HG02678 (cell line): Measurements from ENCODE around the gene GPT2.
"Not testable (repeated sequence)": the region's sequence is repeated elsewhere in the genome, so short reads cannot be mapped to it uniquely, and the experiment has no call there.

Experiments
- ATAC-seq: cut with Tn5 transposase; IDR thresholded peaks from one replicate; pipeline ENCODE4 v1.9.1; 2021; ENCODE audit warnings: mild to moderate bottlenecking, moderate library complexity; ENCODE audit not compliant: unreplicated experiment

GPT2 gene

DNA sequence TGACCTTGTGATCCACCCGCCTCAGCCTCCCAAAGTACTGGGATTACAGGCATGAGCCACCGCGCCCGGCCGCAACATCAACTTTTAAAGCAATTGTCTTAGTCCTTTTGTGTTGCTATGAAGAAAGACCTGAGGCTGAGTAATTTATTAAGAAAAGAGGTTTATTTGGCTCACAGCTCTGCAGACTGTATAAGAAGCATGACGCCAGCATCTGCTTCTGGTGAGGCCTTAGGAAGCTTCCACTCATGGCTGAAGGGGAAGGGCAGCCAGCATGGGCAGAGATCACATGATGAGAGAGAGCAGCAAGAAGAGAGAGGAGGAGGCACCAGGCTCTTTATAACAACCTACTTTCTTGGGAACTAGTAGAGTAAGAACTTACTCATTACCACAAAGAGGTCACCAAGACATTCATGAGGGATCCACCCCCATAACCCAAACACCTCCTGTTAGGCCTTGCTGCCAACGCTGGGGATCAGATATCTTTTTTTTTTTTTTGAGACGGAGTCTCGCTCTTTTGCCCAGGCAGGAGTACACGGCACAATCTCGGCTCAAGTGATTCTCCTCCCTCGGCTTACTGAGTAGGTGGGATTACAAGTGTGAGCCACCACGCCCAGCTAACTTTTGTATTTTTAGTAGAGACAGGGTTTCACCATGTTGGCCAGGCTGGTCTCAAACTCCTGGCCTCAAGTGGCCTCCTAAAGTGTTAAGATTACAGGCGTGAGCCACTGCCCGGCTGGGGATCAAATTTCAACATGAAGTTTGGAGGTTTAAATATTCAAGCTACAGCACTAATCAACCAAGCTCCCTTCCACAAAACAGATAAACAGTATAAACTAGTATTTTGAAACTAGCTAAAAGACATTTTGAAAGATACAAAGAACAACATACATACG, 21.4 kb upstream of the GPT2 start:
- ATAC-seq, result no peak

- no peak for ATAC-seq
Observed at GRCh38 chr16:46866286-46866685, 17.9 kb upstream of the GPT2 start.

GRCh38 chr16:46867486-46867885, 16.7 kb upstream of the GPT2 start:
- not testable (repeated sequence) for ATAC-seq

- ATAC-seq, result not testable (repeated sequence)
Observed at GRCh38 chr16:46868891-46869290, 15.3 kb upstream of the GPT2 start.

- no peak for ATAC-seq
Observed at GRCh38 chr16:46871597-46871996, 12.6 kb upstream of the GPT2 start.

GRCh38 chr16:46873201-46873600, 11.0 kb upstream of the GPT2 start:
- ATAC-seq, result no peak

GRCh38 chr16:46875243-46875642, 8.9 kb upstream of the GPT2 start:
- ATAC-seq, result no peak

GRCh38 chr16:46882304-46882939, 1.7 kb upstream of the GPT2 start:
- ATAC-seq, result no peak

DNA sequence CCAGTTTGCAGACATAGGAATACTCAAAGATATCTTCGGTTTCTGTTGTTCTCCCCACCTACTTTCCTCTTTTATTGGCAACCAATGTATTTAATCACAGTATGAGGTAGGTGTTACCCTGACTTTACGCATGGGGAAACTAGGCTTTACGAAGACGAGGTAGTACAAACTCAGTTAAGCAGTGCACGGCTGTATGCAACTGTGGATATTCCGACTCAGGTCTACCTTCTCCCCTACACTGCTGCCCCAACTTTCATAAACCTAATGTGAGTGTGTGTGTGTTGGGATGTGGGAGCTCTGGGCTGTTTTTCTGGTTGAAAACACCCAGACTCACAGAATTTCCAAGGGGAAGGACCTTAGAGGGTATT, 1.2 kb upstream of the GPT2 start:
- ATAC-seq, result no peak

DNA sequence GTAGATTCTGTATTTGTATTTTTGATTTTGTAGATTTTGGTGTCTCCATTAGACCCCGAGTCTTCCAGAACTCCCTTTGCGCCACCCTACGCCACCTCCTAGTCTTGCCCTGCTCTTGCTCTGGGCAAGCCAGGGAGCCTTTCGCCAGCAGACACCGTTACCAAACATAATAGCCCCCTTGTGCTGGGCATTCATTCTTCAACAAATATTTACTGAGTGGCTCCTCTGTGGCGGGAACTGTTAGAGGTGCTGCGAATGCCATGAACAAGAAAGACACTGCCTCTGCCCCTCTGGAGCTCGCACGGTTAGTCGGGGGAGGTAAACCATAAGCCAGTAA, 841 bp upstream of the GPT2 start:
- no peak for ATAC-seq

- peak; percentile 14 for ATAC-seq
Observed at GRCh38 chr16:46884513-46885293, 541 bp downstream of the GPT2 start.

- no peak for ATAC-seq
Observed at GRCh38 chr16:46885960-46886763, 2.0 kb downstream of the GPT2 start.

GRCh38 chr16:46886764-46887523, 2.8 kb downstream of the GPT2 start:
- no peak for ATAC-seq

GRCh38 chr16:46887524-46887854, 3.3 kb downstream of the GPT2 start:
- no peak for ATAC-seq

GRCh38 chr16:46889245-46889941, 5.2 kb downstream of the GPT2 start:
- no peak for ATAC-seq

DNA sequence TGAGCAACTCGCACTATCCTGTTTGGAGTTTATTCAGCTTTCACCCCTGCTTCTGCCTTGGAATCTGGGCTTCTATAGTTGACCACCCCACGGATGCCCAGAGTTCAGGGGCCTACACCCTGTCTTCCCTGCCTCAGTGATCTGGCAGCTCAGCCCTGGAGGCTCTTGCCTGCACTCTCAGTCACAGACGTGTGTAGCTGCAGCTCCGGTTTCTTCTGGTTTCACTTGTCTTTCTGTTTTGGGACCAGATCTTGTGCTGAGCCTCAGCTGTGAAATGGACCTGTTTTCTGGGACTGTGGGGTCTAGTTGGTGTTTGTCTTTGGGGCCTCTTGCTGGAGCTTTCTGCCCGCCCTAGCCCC, 5.8 kb downstream of the GPT2 start:
- no peak for ATAC-seq

- no peak for ATAC-seq
Observed at GRCh38 chr16:46891910-46892309, 7.7 kb downstream of the GPT2 start.

GRCh38 chr16:46894036-46894672, 10.0 kb downstream of the GPT2 start:
- no peak for ATAC-seq
